RWPE2 (cell line): Measurements from ENCODE around the gene LMO7.

Experiments used
- ATAC-seq: fragments of 200-7000 bp; cut with Tn5 transposase; 3 replicates; pipeline ENCODE4 v1.9.1; 2021; ENCODE audit warnings: low read depth
- DNase-seq: peaks from one replicate; pipeline ENCODE4 v3.0.0-alpha.2; 2020; ENCODE audit warnings: low spot score
- H3K27ac ChIP-seq: fragments of 450-650 bp; 2 replicates; pipeline ENCODE4 v1.5.1; 2017; ENCODE audit warnings: mild to moderate bottlenecking; ENCODE audit not compliant: poor library complexity, severe bottlenecking
- H3K27me3 ChIP-seq: fragments of 250-450 bp; sonication (Bioruptor Pico); 2 replicates; pipeline ENCODE4 v1.5.1; 2021; ENCODE audit warnings: mild to moderate bottlenecking, moderate library complexity; ENCODE audit not compliant: insufficient read depth, poor library complexity, severe bottlenecking
- H3K36me3 ChIP-seq: fragments of 250-450 bp; sonication (Bioruptor Pico); 2 replicates; pipeline ENCODE4 v1.5.1; 2020; ENCODE audit warnings: low read depth, mild to moderate bottlenecking, moderate library complexity
- H3K4me1 ChIP-seq: fragments of 250-450 bp; sonication (Bioruptor Pico); 2 replicates; pipeline ENCODE4 v1.5.1; 2021; ENCODE audit warnings: mild to moderate bottlenecking, moderate library complexity; ENCODE audit not compliant: insufficient read depth, poor library complexity, severe bottlenecking
- H3K4me3 ChIP-seq: fragments of 250-450 bp; sonication (Bioruptor Pico); 2 replicates; pipeline ENCODE4 v1.5.1; 2021; ENCODE audit warnings: mild to moderate bottlenecking, moderate library complexity; ENCODE audit not compliant: severe bottlenecking
- H3K9me3 ChIP-seq: fragments of 250-450 bp; sonication (Bioruptor Pico); 2 replicates; pipeline ENCODE4 v1.5.1; 2021; ENCODE audit warnings: mild to moderate bottlenecking, moderate library complexity; ENCODE audit not compliant: severe bottlenecking
- TF ChIP-seq, protein P1 (sequence below): fragments of 450-650 bp; IDR thresholded peaks from one replicate; pipeline ENCODE4 v1.5.1; 2017; ENCODE audit warnings: mild to moderate bottlenecking, moderate library complexity; ENCODE audit not compliant: poor library complexity, severe bottlenecking

Gene LMO7

DNA sequence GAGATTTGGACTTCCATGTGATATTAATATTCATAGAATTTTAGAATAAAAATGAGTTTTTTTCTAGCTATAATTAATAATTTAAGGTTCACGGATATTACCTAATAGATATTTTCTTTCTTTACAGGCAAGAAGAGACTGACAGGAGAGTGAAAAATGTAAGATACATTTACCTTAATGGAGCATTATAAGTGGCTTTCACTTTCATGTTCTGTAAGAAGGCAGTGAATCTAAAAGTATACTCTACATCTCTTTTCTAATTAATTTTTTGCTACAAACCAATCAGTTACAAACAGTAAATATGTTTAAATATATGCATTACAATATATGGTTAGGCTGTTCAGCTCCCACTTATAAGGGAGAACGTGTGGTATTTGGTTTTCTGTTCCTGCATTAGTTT lies 159.1 kb downstream of the LMO7 start:
- Histone ChIP-seq H3K4me3 (no peak overlapping the region), H3K4me1 (peaks cover 9% of the 10 kb centered on the region), H3K36me3 (0 out of 2 replicates have a peak, but pooled peaks cover 6% of the 10 kb centered on the region), H3K9me3 (no peaks in the 10 kb centered on the region), H3K27ac (no peak overlapping the region), H3K27me3 (no peaks in the 10 kb centered on the region)
- ATAC-seq (no peak), DNase-seq (no peak)
- TF ChIP-seq, protein P1, sequence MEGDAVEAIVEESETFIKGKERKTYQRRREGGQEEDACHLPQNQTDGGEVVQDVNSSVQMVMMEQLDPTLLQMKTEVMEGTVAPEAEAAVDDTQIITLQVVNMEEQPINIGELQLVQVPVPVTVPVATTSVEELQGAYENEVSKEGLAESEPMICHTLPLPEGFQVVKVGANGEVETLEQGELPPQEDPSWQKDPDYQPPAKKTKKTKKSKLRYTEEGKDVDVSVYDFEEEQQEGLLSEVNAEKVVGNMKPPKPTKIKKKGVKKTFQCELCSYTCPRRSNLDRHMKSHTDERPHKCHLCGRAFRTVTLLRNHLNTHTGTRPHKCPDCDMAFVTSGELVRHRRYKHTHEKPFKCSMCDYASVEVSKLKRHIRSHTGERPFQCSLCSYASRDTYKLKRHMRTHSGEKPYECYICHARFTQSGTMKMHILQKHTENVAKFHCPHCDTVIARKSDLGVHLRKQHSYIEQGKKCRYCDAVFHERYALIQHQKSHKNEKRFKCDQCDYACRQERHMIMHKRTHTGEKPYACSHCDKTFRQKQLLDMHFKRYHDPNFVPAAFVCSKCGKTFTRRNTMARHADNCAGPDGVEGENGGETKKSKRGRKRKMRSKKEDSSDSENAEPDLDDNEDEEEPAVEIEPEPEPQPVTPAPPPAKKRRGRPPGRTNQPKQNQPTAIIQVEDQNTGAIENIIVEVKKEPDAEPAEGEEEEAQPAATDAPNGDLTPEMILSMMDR, result no peak

- Histone ChIP-seq H3K4me3 (no peak overlapping the region), H3K27ac (no peak overlapping the region), H3K36me3 (0 out of 2 replicates have a peak, but pooled peaks cover 6% of the 10 kb centered on the region), H3K4me1 (peaks cover 9% of the 10 kb centered on the region), H3K9me3 (no peaks in the 10 kb centered on the region), H3K27me3 (no peaks in the 10 kb centered on the region)
- no peak for ATAC-seq
- DNase-seq, result no peak
- TF ChIP-seq, protein P1, result no peak
Measured at GRCh38 chr13:75796825-75797224, 160.7 kb downstream of the LMO7 start.

DNA sequence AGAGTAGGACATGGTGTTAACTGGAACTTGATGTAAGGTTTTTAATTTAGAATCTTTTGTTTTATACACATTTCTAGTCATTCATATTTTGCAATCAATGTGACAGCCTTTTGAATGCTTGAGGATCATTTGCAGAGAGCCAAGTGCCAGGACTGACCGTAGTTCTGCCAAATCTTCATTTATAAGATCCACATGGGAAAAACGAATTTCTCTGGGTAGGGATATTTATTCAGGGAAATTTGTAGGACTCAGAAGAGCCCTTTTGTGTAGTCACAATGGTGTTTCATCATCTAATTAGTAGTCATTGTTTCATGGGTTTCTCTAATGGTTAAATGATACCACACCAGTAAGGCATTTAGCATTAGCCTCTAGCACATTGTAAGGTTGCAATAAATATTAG lies 161.1 kb downstream of the LMO7 start:
- ATAC-seq, result no peak
- no peaks in the 10 kb centered on the region for H3K27me3 ChIP-seq
- TF ChIP-seq, protein P1, result no peak
- H3K4me3 ChIP-seq, result no peak overlapping the region
- H3K36me3 ChIP-seq, result 0 out of 2 replicates have a peak, but pooled peaks cover 6% of the 10 kb centered on the region
- no peaks in the 10 kb centered on the region for H3K9me3 ChIP-seq
- H3K4me1 ChIP-seq, result peaks cover 9% of the 10 kb centered on the region
- no peak overlapping the region for H3K27ac ChIP-seq
- no peak for DNase-seq

DNA sequence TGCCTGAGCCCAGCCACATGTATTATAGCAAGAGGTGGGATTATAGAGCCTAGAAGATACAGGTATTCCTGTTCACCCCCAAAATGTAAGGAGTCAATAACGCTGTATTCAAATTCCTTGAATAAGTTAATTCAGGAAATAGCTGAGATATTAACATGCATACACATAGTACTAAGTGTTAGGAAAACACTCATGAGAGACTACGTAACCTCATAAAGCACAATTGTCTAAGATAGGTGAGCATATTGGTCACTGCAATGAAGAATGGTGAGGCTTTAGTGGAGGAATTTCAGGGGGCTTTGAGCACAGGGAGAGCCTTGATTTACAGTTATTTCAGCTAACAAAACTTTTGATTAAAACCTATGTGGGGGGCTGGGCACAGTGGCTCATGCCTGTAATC lies 161.6 kb downstream of the LMO7 start:
- Histone ChIP-seq H3K4me1 (peaks cover 9% of the 10 kb centered on the region), H3K4me3 (no peak overlapping the region), H3K9me3 (no peaks in the 10 kb centered on the region), H3K36me3 (0 out of 2 replicates have a peak, but pooled peaks cover 6% of the 10 kb centered on the region), H3K27me3 (no peaks in the 10 kb centered on the region), H3K27ac (peak overlapping the region; percentile 30)
- no peak for DNase-seq
- ATAC-seq, result no peak
- TF ChIP-seq, protein P1, result no peak

GRCh38 chr13:75798353-75799255 lies 162.5 kb downstream of the LMO7 start:
- Histone ChIP-seq H3K27ac (peak overlapping the region; percentile 30), H3K27me3 (no peaks in the 10 kb centered on the region), H3K9me3 (no peaks in the 10 kb centered on the region), H3K4me1 (peaks cover 9% of the 10 kb centered on the region), H3K36me3 (0 out of 2 replicates have a peak, but pooled peaks cover 6% of the 10 kb centered on the region), H3K4me3 (no peak overlapping the region)
- DNase-seq (no peak), ATAC-seq (peak; percentile 83)
- TF ChIP-seq, protein P1, result no peak
